HG03060 (cell line): Measurements from ENCODE around the gene SETD5.

ENCODE experiments used
- ATAC-seq: cut with Tn5 transposase; IDR thresholded peaks from one replicate; pipeline ENCODE4 v1.9.1; 2021; ENCODE audit warnings: low read depth, moderate number of reproducible peaks; ENCODE audit not compliant: unreplicated experiment

SETD5 gene

GRCh38 chr3:9388562-9389272 lies 8.7 kb upstream of the SETD5 start:
- no peak for ATAC-seq

GRCh38 chr3:9390265-9390888 lies 7.0 kb upstream of the SETD5 start:
- no peak for ATAC-seq

- no peak for ATAC-seq
Observed at GRCh38 chr3:9392041-9392440, 5.4 kb upstream of the SETD5 start.

GRCh38 chr3:9395570-9396300 lies 1.7 kb upstream of the SETD5 start:
- ATAC-seq, result no peak

- ATAC-seq, result peak; percentile 20
Observed at GRCh38 chr3:9396301-9396631, 1.1 kb upstream of the SETD5 start.

- peak; percentile 73 for ATAC-seq
Observed at GRCh38 chr3:9396632-9397331, 633 bp upstream of the SETD5 start.

- ATAC-seq, result no peak
Observed at GRCh38 chr3:9397906-9398699, 688 bp downstream of the SETD5 start.

GRCh38 chr3:9398700-9399336 lies 1.4 kb downstream of the SETD5 start:
- ATAC-seq, result no peak

GRCh38 chr3:9399337-9399703 lies 1.9 kb downstream of the SETD5 start:
- ATAC-seq, result no peak

- ATAC-seq, result no peak
Observed at GRCh38 chr3:9399746-9400145, 2.3 kb downstream of the SETD5 start.

GRCh38 chr3:9400616-9401015 lies 3.2 kb downstream of the SETD5 start:
- ATAC-seq, result no peak

- no peak for ATAC-seq
Observed at GRCh38 chr3:9401986-9402385, 4.6 kb downstream of the SETD5 start.

- no peak for ATAC-seq
Observed at GRCh38 chr3:9402410-9403228, 5.2 kb downstream of the SETD5 start.

- ATAC-seq, result no peak
Observed at GRCh38 chr3:9403463-9403862, 6.0 kb downstream of the SETD5 start.

- no peak for ATAC-seq
Observed at GRCh38 chr3:9404680-9405079, 7.3 kb downstream of the SETD5 start.

GRCh38 chr3:9405756-9406155 lies 8.3 kb downstream of the SETD5 start:
- no peak for ATAC-seq

GRCh38 chr3:9406856-9407626 lies 9.6 kb downstream of the SETD5 start:
- no peak for ATAC-seq

GRCh38 chr3:9408061-9408460 lies 10.6 kb downstream of the SETD5 start:
- no peak for ATAC-seq
